ENCODE results near the gene MYO1B. TPM values are rescaled to one million over a fixed set of nuclear protein-coding genes. Genes with fewer than 3 reads are reported as not detected.

MYO1B gene
- polyA plus RNA-seq, 1 donor from 2014 or later, result 72.2 TPM

- Histone ChIP-seq H3K4me2 (ENCODE audit: low read length) (no peak overlapping the region), H3K27ac (ENCODE audit: low read length) (no peak overlapping the region), H3K9me3 (ENCODE audit: low read length) (no peaks in the 10 kb centered on the region), H4K20me1 (ENCODE audit: insufficient read depth) (no peaks in the 10 kb centered on the region), H3K9me2 (ENCODE audit: insufficient read depth, low read length) (no peaks in the 10 kb centered on the region), H3F3A (ENCODE audit: insufficient read depth, low read length, poor library complexity, severe bottlenecking) (no peaks in the 10 kb centered on the region), H3K79me2 (replicated peaks; ENCODE audit: insufficient read depth, low read length) (no peaks in the 10 kb centered on the region), H2AFZ (ENCODE audit: low read depth, low read length) (no peak overlapping the region), H3K27me3 (ENCODE audit: insufficient read depth, low read depth, low read length) (no peaks in the 10 kb centered on the region), H3K9ac (ENCODE audit: low read length) (no peak overlapping the region), H3K36me3 (ENCODE audit: insufficient read depth, low read length) (peaks cover 3% of the 10 kb centered on the region), H3K4me3 (ENCODE audit: low read length) (no peak overlapping the region)
- no peak for TF ChIP-seq EP300 (conservative IDR thresholded peaks at IDR 0.05; ENCODE audit: poor library complexity, severe bottlenecking)
- no peak for TF ChIP-seq MXI1 (conservative IDR thresholded peaks at IDR 0.05; ENCODE audit: poor library complexity, severe bottlenecking)
- TF ChIP-seq RAD21 (conservative IDR thresholded peaks at IDR 0.05), result no peak
- no peak for TF ChIP-seq EZH2 (IDR thresholded peaks at IDR 0.05; ENCODE audit: borderline replicate concordance, insufficient read depth, low read length, poor library complexity, severe bottlenecking)
- TF ChIP-seq POLR2AphosphoS5 (IDR thresholded peaks at IDR 0.05), result no peak
- TF ChIP-seq REST (IDR thresholded peaks at IDR 0.05; ENCODE audit: borderline replicate concordance), result no peak
- no peak for TF ChIP-seq SMC3 (conservative IDR thresholded peaks at IDR 0.05; ENCODE audit: poor library complexity)
- no peak for TF ChIP-seq TAF1 (IDR thresholded peaks at IDR 0.05; ENCODE audit: low read depth)
- TF ChIP-seq CTCF (IDR thresholded peaks at IDR 0.05; ENCODE audit: poor library complexity, severe bottlenecking), result no peak
Measured at GRCh38 chr2:191360918-191361317, 115.7 kb downstream of the MYO1B start.

GRCh38 chr2:191362841-191363240 lies 117.6 kb downstream of the MYO1B start:
- H2AFZ ChIP-seq (ENCODE audit: low read depth, low read length), result no peak overlapping the region
- no peak overlapping the region for H3K27ac ChIP-seq (ENCODE audit: low read length)
- no peaks in the 10 kb centered on the region for H3K79me2 ChIP-seq (replicated peaks; ENCODE audit: insufficient read depth, low read length)
- no peaks in the 10 kb centered on the region for H4K20me1 ChIP-seq (ENCODE audit: insufficient read depth)
- no peak overlapping the region for H3K4me3 ChIP-seq (ENCODE audit: low read length)
- H3K4me2 ChIP-seq (ENCODE audit: low read length), result no peak overlapping the region
- H3K27me3 ChIP-seq (ENCODE audit: insufficient read depth, low read depth, low read length), result no peaks in the 10 kb centered on the region
- no peaks in the 10 kb centered on the region for H3K9me3 ChIP-seq (ENCODE audit: low read length)
- no peak overlapping the region for H3K9ac ChIP-seq (ENCODE audit: low read length)
- TF ChIP-seq CTCF (IDR thresholded peaks at IDR 0.05; ENCODE audit: poor library complexity, severe bottlenecking), result no peak
- TF ChIP-seq EP300 (conservative IDR thresholded peaks at IDR 0.05; ENCODE audit: poor library complexity, severe bottlenecking), result no peak
- no peak for TF ChIP-seq REST (IDR thresholded peaks at IDR 0.05; ENCODE audit: borderline replicate concordance)
- TF ChIP-seq TAF1 (IDR thresholded peaks at IDR 0.05; ENCODE audit: low read depth), result no peak
- TF ChIP-seq MXI1 (conservative IDR thresholded peaks at IDR 0.05; ENCODE audit: poor library complexity, severe bottlenecking), result no peak
- no peak for TF ChIP-seq POLR2AphosphoS5 (IDR thresholded peaks at IDR 0.05)
- no peak for TF ChIP-seq RAD21 (conservative IDR thresholded peaks at IDR 0.05)
- no peak for TF ChIP-seq EZH2 (IDR thresholded peaks at IDR 0.05; ENCODE audit: borderline replicate concordance, insufficient read depth, low read length, poor library complexity, severe bottlenecking)
- TF ChIP-seq SMC3 (conservative IDR thresholded peaks at IDR 0.05; ENCODE audit: poor library complexity), result no peak
- H3F3A ChIP-seq (ENCODE audit: insufficient read depth, low read length, poor library complexity, severe bottlenecking), result no peaks in the 10 kb centered on the region
- peaks cover 3% of the 10 kb centered on the region for H3K36me3 ChIP-seq (ENCODE audit: insufficient read depth, low read length)
- H3K9me2 ChIP-seq (ENCODE audit: insufficient read depth, low read length), result no peaks in the 10 kb centered on the region
